ENCODE results near the gene LRRC4.

Gene LRRC4

GRCh38 chr7:128052404-128052803 lies 21.2 kb upstream of the LRRC4 start:
- TF ChIP-seq CTCF (IDR thresholded peaks at IDR 0.05; ENCODE audit: insufficient read depth, low read length, poor library complexity, severe bottlenecking), result no peak
- DNase-seq (ENCODE audit: extremely low read depth, insufficient read length), result no peak

GRCh38 chr7:128045766-128046165 lies 14.5 kb upstream of the LRRC4 start:
- no peak for DNase-seq (ENCODE audit: extremely low read depth, insufficient read length)
- TF ChIP-seq CTCF (IDR thresholded peaks at IDR 0.05; ENCODE audit: insufficient read depth, low read length, poor library complexity, severe bottlenecking), result no peak
- H3K36me3 ChIP-seq (ENCODE audit: control insufficient read depth, insufficient read depth, low read length), result peaks cover 5% of the 10 kb centered on the region

More at GRCh38 chr7:128052404-128052803, 21.2 kb upstream of the LRRC4 start:
- Histone ChIP-seq H3K4me3 (replicated peaks; ENCODE audit: low read depth, low read length) (no peak overlapping the region), H3K36me3 (ENCODE audit: control insufficient read depth, insufficient read depth, low read length) (peaks cover 14% of the 10 kb centered on the region), H3K27me3 (replicated peaks; ENCODE audit: control insufficient read depth, insufficient read depth, low read length) (no peaks in the 10 kb centered on the region)

GRCh38 chr7:128045158-128045557 lies 13.9 kb upstream of the LRRC4 start:
- Histone ChIP-seq H3K4me3 (replicated peaks; ENCODE audit: low read depth, low read length) (no peak overlapping the region), H3K36me3 (ENCODE audit: control insufficient read depth, insufficient read depth, low read length) (peaks cover 5% of the 10 kb centered on the region), H3K27me3 (replicated peaks; ENCODE audit: control insufficient read depth, insufficient read depth, low read length) (no peaks in the 10 kb centered on the region)
- no peak for TF ChIP-seq CTCF (IDR thresholded peaks at IDR 0.05; ENCODE audit: insufficient read depth, low read length, poor library complexity, severe bottlenecking)
- no peak for DNase-seq (ENCODE audit: extremely low read depth, insufficient read length)

More at GRCh38 chr7:128045766-128046165, 14.5 kb upstream of the LRRC4 start:
- Histone ChIP-seq H3K27me3 (replicated peaks; ENCODE audit: control insufficient read depth, insufficient read depth, low read length) (no peaks in the 10 kb centered on the region), H3K4me3 (replicated peaks; ENCODE audit: low read depth, low read length) (no peak overlapping the region)

- Histone ChIP-seq H3K4me3 (replicated peaks; ENCODE audit: low read depth, low read length) (no peak overlapping the region), H3K27me3 (replicated peaks; ENCODE audit: control insufficient read depth, insufficient read depth, low read length) (no peaks in the 10 kb centered on the region), H3K36me3 (ENCODE audit: control insufficient read depth, insufficient read depth, low read length) (peaks cover 3% of the 10 kb centered on the region; the same call in 1 of the 2 replicates)
- TF ChIP-seq CTCF (IDR thresholded peaks at IDR 0.05; ENCODE audit: insufficient read depth, low read length, poor library complexity, severe bottlenecking), result no peak
- no peak for DNase-seq (ENCODE audit: extremely low read depth, insufficient read length)
These were observed 12.8 kb upstream of the LRRC4 start for GRCh38 chr7:128044064-128044463.

- H3K36me3 ChIP-seq (ENCODE audit: control insufficient read depth, insufficient read depth, low read length), result peaks cover 3% of the 10 kb centered on the region; the same call in 1 of the 2 replicates
- DNase-seq (ENCODE audit: extremely low read depth, insufficient read length), result no peak
- TF ChIP-seq CTCF (IDR thresholded peaks at IDR 0.05; ENCODE audit: insufficient read depth, low read length, poor library complexity, severe bottlenecking), result no peak
- no peaks in the 10 kb centered on the region for H3K27me3 ChIP-seq (replicated peaks; ENCODE audit: control insufficient read depth, insufficient read depth, low read length)
- no peak overlapping the region for H3K4me3 ChIP-seq (replicated peaks; ENCODE audit: low read depth, low read length)
These were observed 10.8 kb upstream of the LRRC4 start for GRCh38 chr7:128042012-128042411.

GRCh38 chr7:128041203-128041602 lies 10.0 kb upstream of the LRRC4 start:
- peaks cover 3% of the 10 kb centered on the region; the same call in 1 of the 2 replicates for H3K36me3 ChIP-seq (ENCODE audit: control insufficient read depth, insufficient read depth, low read length)
- no peak overlapping the region for H3K4me3 ChIP-seq (replicated peaks; ENCODE audit: low read depth, low read length)
- DNase-seq (ENCODE audit: extremely low read depth, insufficient read length), result no peak
- no peaks in the 10 kb centered on the region for H3K27me3 ChIP-seq (replicated peaks; ENCODE audit: control insufficient read depth, insufficient read depth, low read length)
- TF ChIP-seq CTCF (IDR thresholded peaks at IDR 0.05; ENCODE audit: insufficient read depth, low read length, poor library complexity, severe bottlenecking), result no peak

Data from GM06990 (cell line).